ENCODE measurements around the gene EPHX1. TPM values are rescaled to one million over a fixed set of nuclear protein-coding genes. Genes with fewer than 3 reads are reported as not detected.
"Not testable (repeated sequence)": the region's sequence is repeated elsewhere in the genome, so short reads cannot be mapped to it uniquely, and the experiment has no call there.

The EPHX1 gene
- total RNA-seq, 4 donors from 2014 or later: 56.9 to 114 (median 90.6) TPM

GRCh38 chr1:225813214-225813964 is 3.5 kb downstream of the EPHX1 start:
- TF ChIP-seq POLR2A (IDR thresholded peaks at IDR 0.05) (no peak), EP300 (IDR thresholded peaks at IDR 0.05; ENCODE audit: low read depth) (no peak), CTCF (IDR thresholded peaks at IDR 0.05) (no peak), POLR2AphosphoS5 (IDR thresholded peaks at IDR 0.05) (peak; percentile 5 to 68 (median 32))
- Histone ChIP-seq H3K27ac (peak overlapping the region; percentile 76 to 95 (median 88)), H3K27me3 (no peaks in the 10 kb centered on the region), H3K36me3 (no peaks in the 10 kb centered on the region), H3K4me1 (peaks cover 49 to 81% (median 68%) of the 10 kb centered on the region in 4 donors), H3K4me3 (no peak overlapping the region), H3K9me3 (no peaks in the 10 kb centered on the region)
- intact Hi-C loops (cut with DNase I; ENCODE audit: low total_unique reads) (loop anchor here (5.0 kb wide), 1 partner anchor 36 kb away; the partner anchor contains the start of gene SRP9), in situ Hi-C loops (cut with MboI; ENCODE audit: low pct_ligation_motif_present in 1 of 4, low pct_unique_long_range_greater_than_20kb in 1 of 4, low sequenced_read_pairs in 3 of 4) (no loop called here)
- peak; percentile 62 for DNase-seq
- WGBS, 2 donors (ENCODE audit: low coverage in 1 of 2): 45% methylated on average over 10 of the region's 10 CpGs; no CpG with 5 or more reads in 1 of the 2 donors

- 72% methylated on average over 7 of the region's 7 CpGs; no CpG with 5 or more reads in 1 of the 2 donors for WGBS, 2 donors (ENCODE audit: low coverage in 1 of 2)
- H3K27me3 ChIP-seq: no peaks in the 10 kb centered on the region
- H3K36me3 ChIP-seq: no peaks in the 10 kb centered on the region
- H3K27ac ChIP-seq: peak overlapping the region; percentile 76 to 95 (median 88)
- no peak overlapping the region for H3K4me3 ChIP-seq
- TF ChIP-seq CTCF (IDR thresholded peaks at IDR 0.05): no peak
- TF ChIP-seq EP300 (IDR thresholded peaks at IDR 0.05; ENCODE audit: low read depth): no peak
- TF ChIP-seq POLR2A (IDR thresholded peaks at IDR 0.05): no peak
- no peak for TF ChIP-seq POLR2AphosphoS5 (IDR thresholded peaks at IDR 0.05)
- H3K4me1 ChIP-seq: peaks cover 51 to 79% (median 70%) of the 10 kb centered on the region in 4 donors
- DNase-seq: no peak
- in situ Hi-C loops (cut with MboI; ENCODE audit: low pct_ligation_motif_present in 1 of 4, low pct_unique_long_range_greater_than_20kb in 1 of 4, low sequenced_read_pairs in 3 of 4) (no loop called here), intact Hi-C loops (cut with DNase I; ENCODE audit: low total_unique reads) (loop anchor here (5.0 kb wide), 1 partner anchor 37 kb away; the partner anchor contains the start of gene SRP9)
- no peaks in the 10 kb centered on the region for H3K9me3 ChIP-seq
These were observed 4.5 kb downstream of the EPHX1 start for GRCh38 chr1:225814381-225814780.

GRCh38 chr1:225815090-225815489 is 5.2 kb downstream of the EPHX1 start:
- DNase-seq; H3K4me3 ChIP-seq; intact Hi-C loops (cut with DNase I; ENCODE audit: low total_unique reads); in situ Hi-C loops (cut with MboI; ENCODE audit: low pct_ligation_motif_present in 1 of 4, low pct_unique_long_range_greater_than_20kb in 1 of 4, low sequenced_read_pairs in 3 of 4); H3K27me3 ChIP-seq; H3K9me3 ChIP-seq; H3K36me3 ChIP-seq: not testable (repeated sequence)
- Histone ChIP-seq H3K4me1 (peaks cover 56 to 81% (median 71%) of the 10 kb centered on the region in 4 donors), H3K27ac (peak overlapping the region; percentile 87 to 95 (median 91))
- WGBS, 2 donors (ENCODE audit: low coverage in 1 of 2): 83% methylated on average over 3 to 7 of the region's 7 CpGs

- H3K4me1 ChIP-seq: peaks cover 56 to 82% (median 72%) of the 10 kb centered on the region in 4 donors
- no peaks in the 10 kb centered on the region for H3K9me3 ChIP-seq
- intact Hi-C loops (cut with DNase I; ENCODE audit: low total_unique reads): no loop called here
- no peaks in the 10 kb centered on the region for H3K36me3 ChIP-seq
- in situ Hi-C loops (cut with MboI; ENCODE audit: low pct_ligation_motif_present in 1 of 4, low pct_unique_long_range_greater_than_20kb in 1 of 4, low sequenced_read_pairs in 3 of 4): no loop called here
- H3K27ac ChIP-seq: peak overlapping the region; percentile 88 to 98 (median 94)
- TF ChIP-seq POLR2A (IDR thresholded peaks at IDR 0.05) (no peak), EP300 (IDR thresholded peaks at IDR 0.05; ENCODE audit: low read depth) (no peak), POLR2AphosphoS5 (IDR thresholded peaks at IDR 0.05) (no peak), CTCF (IDR thresholded peaks at IDR 0.05) (no peak)
- H3K27me3 ChIP-seq: no peaks in the 10 kb centered on the region
- no peak for DNase-seq
- WGBS, 2 donors (ENCODE audit: low coverage in 1 of 2): 84 to 91% methylated on average over 5 to 17 of the region's 17 CpGs
- no peak overlapping the region for H3K4me3 ChIP-seq
These were observed 5.7 kb downstream of the EPHX1 start for GRCh38 chr1:225815526-225816178.

All from transverse colon (tissue), 4 donors.